ENCODE results near the gene NIPA2.
"Not testable (repeated sequence)": the region's sequence is repeated elsewhere in the genome, so short reads cannot be mapped to it uniquely, and the experiment has no call there.

NIPA2 gene

GRCh38 chr15:22806156-22806555, 32.3 kb upstream of the NIPA2 start:
- H3K27ac ChIP-seq, result no peak overlapping the region
- no peak for TF ChIP-seq CTCF (conservative IDR thresholded peaks at IDR 0.05)

DNA sequence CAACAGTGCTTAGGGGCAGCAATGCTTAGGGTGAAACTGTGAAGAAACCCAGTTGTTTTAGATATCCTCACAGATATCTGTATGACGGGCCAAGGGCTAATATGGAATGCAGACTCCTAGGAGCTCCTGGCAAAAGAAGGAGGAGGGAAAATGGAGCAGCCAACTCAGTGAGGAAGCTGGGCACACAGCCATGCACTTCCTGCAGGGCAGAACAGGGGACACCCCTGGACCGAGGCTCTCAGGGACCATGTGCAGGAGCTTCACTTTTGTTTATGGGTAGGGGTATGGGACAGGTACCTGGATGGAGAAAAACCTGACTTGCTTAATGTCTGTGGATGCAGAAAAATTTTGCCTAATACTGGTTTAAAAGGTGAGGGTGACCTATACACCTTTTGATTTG, 31.8 kb upstream of the NIPA2 start:
- H3K27ac ChIP-seq, result no peak overlapping the region
- TF ChIP-seq CTCF (conservative IDR thresholded peaks at IDR 0.05), result no peak

DNA sequence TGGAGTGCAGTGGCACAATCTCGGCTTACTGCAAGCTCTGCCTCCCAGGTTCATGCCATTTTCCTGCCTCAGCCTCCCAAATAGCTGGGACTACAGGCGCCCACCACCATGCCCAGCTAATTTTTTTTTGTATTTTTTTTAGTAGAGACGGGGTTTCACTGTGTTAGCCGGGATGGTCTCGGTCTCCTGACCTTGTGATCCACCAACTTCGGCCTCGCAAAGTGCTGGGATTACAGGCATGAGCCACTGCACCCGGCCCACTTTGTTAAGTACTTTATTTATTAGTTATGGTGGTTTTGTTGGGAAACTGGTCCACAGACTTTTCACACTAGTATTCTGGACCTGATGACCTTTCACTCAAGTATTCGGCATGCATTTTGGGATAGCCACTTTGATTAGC, 30.6 kb upstream of the NIPA2 start:
- H3K27ac ChIP-seq, result not testable (repeated sequence)

DNA sequence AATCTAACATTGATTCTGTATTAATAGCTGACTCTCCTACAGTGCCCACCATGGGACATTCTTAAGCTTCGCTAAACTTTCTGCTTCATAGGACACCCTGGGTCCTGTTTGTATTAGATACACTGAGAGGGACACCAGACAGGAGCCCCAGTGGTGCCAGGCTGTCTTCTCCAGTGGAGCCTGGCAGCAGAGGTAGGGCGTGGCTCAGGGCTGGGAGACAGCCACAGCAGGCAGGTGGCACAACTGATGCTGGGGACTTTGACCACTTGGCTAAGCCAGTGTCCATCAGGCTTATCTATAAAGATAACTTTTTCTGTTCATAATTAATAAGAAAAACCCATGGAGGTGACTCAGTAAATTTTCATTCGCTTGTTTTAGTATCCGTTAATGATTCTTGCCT, 30.2 kb upstream of the NIPA2 start:
- no peak overlapping the region for H3K27ac ChIP-seq
- TF ChIP-seq CTCF (conservative IDR thresholded peaks at IDR 0.05), result no peak

GRCh38 chr15:22808761-22809280, 29.6 kb upstream of the NIPA2 start:
- H3K27ac ChIP-seq, result no peak overlapping the region
- TF ChIP-seq CTCF (conservative IDR thresholded peaks at IDR 0.05), result no peak

GRCh38 chr15:22810033-22810852, 28.2 kb upstream of the NIPA2 start:
- H3K27ac ChIP-seq, result no peak overlapping the region
- no peak for TF ChIP-seq CTCF (conservative IDR thresholded peaks at IDR 0.05)

DNA sequence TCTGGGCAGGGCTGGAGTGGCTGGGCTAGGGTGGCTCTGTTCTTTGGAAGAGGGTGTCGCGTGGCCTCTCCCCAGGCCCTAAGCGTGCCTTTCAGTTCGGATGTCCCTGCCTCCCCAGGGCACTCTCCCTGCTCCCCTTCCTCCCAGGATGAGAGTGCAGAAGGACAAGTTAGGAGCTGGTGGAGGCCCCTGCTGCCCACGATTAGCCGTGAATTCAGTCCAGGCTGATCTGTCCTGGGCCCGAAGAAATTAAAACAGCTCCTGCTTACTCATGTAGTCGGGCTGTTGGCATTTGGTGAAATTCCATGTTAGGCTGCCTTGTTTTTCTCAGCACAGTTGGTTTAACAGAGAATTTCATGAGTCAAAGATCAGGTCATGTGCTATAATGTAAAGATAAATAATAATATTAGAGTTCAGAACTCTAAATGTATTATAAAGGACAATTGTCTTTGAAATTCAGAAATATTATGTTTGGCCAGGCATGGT, 27.6 kb upstream of the NIPA2 start:
- H3K27ac ChIP-seq, result no peak overlapping the region
- TF ChIP-seq CTCF (conservative IDR thresholded peaks at IDR 0.05), result no peak

- peak overlapping the region; percentile 24; the same call in 1 of the 2 replicates for H3K27ac ChIP-seq
- TF ChIP-seq CTCF (conservative IDR thresholded peaks at IDR 0.05), result peak; percentile 82
Measured at GRCh38 chr15:22811640-22812039, 26.8 kb upstream of the NIPA2 start.
